ENCODE data around the gene RAPGEF2.
"Not testable (repeated sequence)": the region's sequence is repeated elsewhere in the genome, so short reads cannot be mapped to it uniquely, and the experiment has no call there.

RAPGEF2 gene

GRCh38 chr4:159355466-159355865 lies 252.6 kb downstream of the RAPGEF2 start:
- in situ Hi-C loops (cut with MboI; ENCODE audit: low sequenced_read_pairs) = no loop called here

- in situ Hi-C loops (cut with MboI; ENCODE audit: low sequenced_read_pairs) = no loop called here
These were observed 254.5 kb downstream of the RAPGEF2 start for GRCh38 chr4:159357350-159357749.

- in situ Hi-C loops (cut with MboI; ENCODE audit: low sequenced_read_pairs) = no loop called here
These were observed 255.3 kb downstream of the RAPGEF2 start for GRCh38 chr4:159358226-159358625.

GRCh38 chr4:159360549-159360948 lies 257.7 kb downstream of the RAPGEF2 start:
- in situ Hi-C loops (cut with MboI; ENCODE audit: low sequenced_read_pairs) = no loop called here

GRCh38 chr4:159363361-159363760 lies 260.5 kb downstream of the RAPGEF2 start:
- in situ Hi-C loops (cut with MboI; ENCODE audit: low sequenced_read_pairs) = no loop called here

GRCh38 chr4:159366966-159367780 lies 264.3 kb downstream of the RAPGEF2 start:
- in situ Hi-C loops (cut with MboI; ENCODE audit: low sequenced_read_pairs) = no loop called here

- in situ Hi-C loops (cut with MboI; ENCODE audit: low sequenced_read_pairs) = no loop called here
These were observed 264.9 kb downstream of the RAPGEF2 start for GRCh38 chr4:159367781-159368080.

GRCh38 chr4:159368320-159368719 lies 265.4 kb downstream of the RAPGEF2 start:
- in situ Hi-C loops (cut with MboI; ENCODE audit: low sequenced_read_pairs) = no loop called here

GRCh38 chr4:159369256-159369655 lies 266.4 kb downstream of the RAPGEF2 start:
- in situ Hi-C loops (cut with MboI; ENCODE audit: low sequenced_read_pairs) = no loop called here

GRCh38 chr4:159370286-159370685 lies 267.4 kb downstream of the RAPGEF2 start:
- in situ Hi-C loops (cut with MboI; ENCODE audit: low sequenced_read_pairs) = no loop called here

- in situ Hi-C loops (cut with MboI; ENCODE audit: low sequenced_read_pairs) = no loop called here
These were observed 272.1 kb downstream of the RAPGEF2 start for GRCh38 chr4:159374749-159375530.

- in situ Hi-C loops (cut with MboI; ENCODE audit: low sequenced_read_pairs) = no loop called here
These were observed 273.4 kb downstream of the RAPGEF2 start for GRCh38 chr4:159376289-159376688.

GRCh38 chr4:159378056-159378616 lies 275.3 kb downstream of the RAPGEF2 start:
- in situ Hi-C loops (cut with MboI; ENCODE audit: low sequenced_read_pairs) = no loop called here

- in situ Hi-C loops (cut with MboI; ENCODE audit: low sequenced_read_pairs) = not testable (repeated sequence)
These were observed 276.2 kb downstream of the RAPGEF2 start for GRCh38 chr4:159379064-159379463.

- in situ Hi-C loops (cut with MboI; ENCODE audit: low sequenced_read_pairs) = no loop called here
These were observed 277.0 kb downstream of the RAPGEF2 start for GRCh38 chr4:159379836-159380235.

GRCh38 chr4:159382856-159383561 lies 280.1 kb downstream of the RAPGEF2 start:
- in situ Hi-C loops (cut with MboI; ENCODE audit: low sequenced_read_pairs) = no loop called here

GRCh38 chr4:159383562-159383931 lies 280.7 kb downstream of the RAPGEF2 start:
- in situ Hi-C loops (cut with MboI; ENCODE audit: low sequenced_read_pairs) = no loop called here

GRCh38 chr4:159384017-159384416 lies 281.1 kb downstream of the RAPGEF2 start:
- in situ Hi-C loops (cut with MboI; ENCODE audit: low sequenced_read_pairs) = no loop called here

- in situ Hi-C loops (cut with MboI; ENCODE audit: low sequenced_read_pairs) = no loop called here
These were observed 281.8 kb downstream of the RAPGEF2 start for GRCh38 chr4:159384632-159385031.

- in situ Hi-C loops (cut with MboI; ENCODE audit: low sequenced_read_pairs) = no loop called here
These were observed 283.7 kb downstream of the RAPGEF2 start for GRCh38 chr4:159386620-159387019.

GRCh38 chr4:159389756-159390155 lies 286.9 kb downstream of the RAPGEF2 start:
- in situ Hi-C loops (cut with MboI; ENCODE audit: low sequenced_read_pairs) = no loop called here
